ENCODE data around the gene PDE11A.

The PDE11A gene

GRCh38 chr2:177619461-177619860 is 453.1 kb downstream of the PDE11A start:
- DNase-seq = no peak

- DNase-seq = peak; percentile 98
These were observed 454.0 kb downstream of the PDE11A start for GRCh38 chr2:177618255-177619253.

- no peak for DNase-seq
These were observed 454.7 kb downstream of the PDE11A start for GRCh38 chr2:177617849-177618248.

- DNase-seq = no peak
These were observed 455.8 kb downstream of the PDE11A start for GRCh38 chr2:177616731-177617130.

- DNase-seq = no peak
These were observed 456.5 kb downstream of the PDE11A start for GRCh38 chr2:177616066-177616465.

- no peak for DNase-seq
These were observed 459.9 kb downstream of the PDE11A start for GRCh38 chr2:177612659-177613058.

- no peak for DNase-seq
These were observed 461.2 kb downstream of the PDE11A start for GRCh38 chr2:177611310-177611886.

GRCh38 chr2:177610813-177611212 is 461.8 kb downstream of the PDE11A start:
- DNase-seq = no peak

GRCh38 chr2:177606636-177607035 is 465.9 kb downstream of the PDE11A start:
- DNase-seq = no peak

- peak; percentile 53 for DNase-seq
These were observed 468.1 kb downstream of the PDE11A start for GRCh38 chr2:177604271-177605065.

GRCh38 chr2:177603768-177604167 is 468.8 kb downstream of the PDE11A start:
- DNase-seq = no peak

GRCh38 chr2:177603181-177603580 is 469.4 kb downstream of the PDE11A start:
- no peak for DNase-seq

GRCh38 chr2:177602611-177603164 is 469.9 kb downstream of the PDE11A start:
- no peak for DNase-seq

GRCh38 chr2:177600917-177601316 is 471.7 kb downstream of the PDE11A start:
- no peak for DNase-seq

GRCh38 chr2:177599956-177600355 is 472.6 kb downstream of the PDE11A start:
- DNase-seq = no peak

GRCh38 chr2:177599139-177599688 is 473.4 kb downstream of the PDE11A start:
- no peak for DNase-seq

GRCh38 chr2:177598326-177599138 is 474.0 kb downstream of the PDE11A start:
- DNase-seq = peak; percentile 55

- no peak for DNase-seq
These were observed 474.8 kb downstream of the PDE11A start for GRCh38 chr2:177597759-177598158.

- no peak for DNase-seq
These were observed 475.7 kb downstream of the PDE11A start for GRCh38 chr2:177596866-177597265.

- no peak for DNase-seq
These were observed 477.3 kb downstream of the PDE11A start for GRCh38 chr2:177595126-177595845.

GRCh38 chr2:177593402-177593801 is 479.2 kb downstream of the PDE11A start:
- DNase-seq = no peak

All from retina (tissue), 1 donor.